Endometrium (tissue), 2 donors: Measurements from ENCODE around the gene SIRPB1.
"Not testable (repeated sequence)": the region's sequence is repeated elsewhere in the genome, so short reads cannot be mapped to it uniquely, and the experiment has no call there.

Source experiments
- FAIRE-seq: peaks from 2 replicates; lab custom pipeline; 2012; peaks lifted over from hg19 to GRCh38; lab: Jason Lieb, UNC
- donor health status: control.
- donor health status: control.

Gene SIRPB1

DNA sequence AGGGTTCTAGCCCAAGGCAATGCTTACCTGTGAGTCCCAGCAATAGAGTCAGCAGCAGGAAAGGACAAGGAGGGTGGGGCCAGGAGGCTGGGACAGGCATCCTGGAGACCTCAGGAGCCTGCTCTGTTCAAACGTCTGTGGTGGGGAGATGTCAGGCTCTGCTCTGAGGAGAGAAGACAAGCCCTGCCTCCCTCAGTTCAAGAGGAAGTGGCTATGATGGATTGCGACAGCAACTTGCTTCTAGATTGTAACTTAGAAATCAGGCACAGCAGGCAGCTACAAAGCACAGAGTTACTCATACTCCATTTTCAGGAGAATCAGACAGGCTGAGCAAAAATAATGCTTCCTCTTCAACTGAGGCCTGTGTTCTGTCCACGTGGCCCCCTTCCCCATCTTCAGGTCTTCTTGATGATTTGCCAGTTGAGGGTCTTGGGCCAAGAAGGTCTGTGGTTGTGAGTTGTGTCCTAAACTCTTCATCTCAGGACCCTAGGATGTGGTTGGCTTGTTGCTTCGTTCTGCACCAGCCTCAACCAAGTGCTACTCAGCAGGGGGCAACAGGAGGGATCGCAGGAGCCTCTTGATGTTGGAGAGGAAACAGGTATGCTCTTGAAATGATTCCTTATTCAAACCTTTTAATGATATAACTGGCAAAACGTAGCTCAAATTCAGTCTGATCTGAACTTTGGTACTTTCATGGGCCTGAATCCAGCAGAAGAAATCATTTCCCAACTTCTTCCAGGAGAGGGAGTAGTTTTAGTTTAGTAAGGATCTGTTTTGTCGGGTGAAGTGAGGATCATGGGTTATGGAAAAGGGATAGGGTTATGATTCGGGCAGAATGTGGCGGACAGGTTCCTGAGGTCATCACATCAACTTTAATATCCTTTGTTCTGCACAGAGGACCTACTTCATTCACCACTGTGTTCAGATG, 31.0 kb downstream of the SIRPB1 start:
- no peak for FAIRE-seq

DNA sequence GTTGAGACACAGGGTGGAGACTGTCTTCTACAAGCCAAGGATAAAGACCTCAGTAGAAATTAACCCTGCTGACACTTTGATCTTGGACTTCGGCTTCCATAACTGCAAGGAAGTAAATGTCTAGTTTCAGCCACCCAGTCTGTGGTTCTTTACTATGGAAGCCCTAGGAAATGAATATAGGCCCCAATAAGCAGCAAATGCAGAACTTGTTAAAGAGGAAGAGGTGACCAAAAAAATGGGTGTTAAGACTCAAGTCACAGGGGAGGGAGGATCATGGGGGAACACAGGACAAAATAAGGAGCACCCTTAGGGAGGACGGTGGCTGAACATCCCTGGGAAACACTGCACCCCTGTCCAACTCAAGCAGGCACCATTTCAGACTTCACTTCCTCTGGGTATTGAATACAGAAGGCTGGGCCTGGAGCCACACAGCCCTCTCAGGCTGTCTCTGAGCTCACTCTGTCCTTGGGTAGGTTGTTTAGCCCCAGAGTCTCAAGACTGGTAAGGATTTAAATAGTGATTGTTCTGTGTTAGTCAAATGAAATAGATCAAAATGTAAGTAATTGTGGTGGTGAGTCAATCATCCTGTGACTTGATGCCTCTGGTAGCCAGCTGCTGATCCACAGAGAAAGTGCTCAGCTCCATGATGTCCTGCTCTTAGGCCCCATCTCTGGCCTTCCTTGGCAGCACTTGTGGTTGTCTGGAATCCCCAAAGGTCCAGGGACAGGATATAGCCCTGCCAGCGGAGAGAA, 31.9 kb downstream of the SIRPB1 start:
- no peak for FAIRE-seq

DNA sequence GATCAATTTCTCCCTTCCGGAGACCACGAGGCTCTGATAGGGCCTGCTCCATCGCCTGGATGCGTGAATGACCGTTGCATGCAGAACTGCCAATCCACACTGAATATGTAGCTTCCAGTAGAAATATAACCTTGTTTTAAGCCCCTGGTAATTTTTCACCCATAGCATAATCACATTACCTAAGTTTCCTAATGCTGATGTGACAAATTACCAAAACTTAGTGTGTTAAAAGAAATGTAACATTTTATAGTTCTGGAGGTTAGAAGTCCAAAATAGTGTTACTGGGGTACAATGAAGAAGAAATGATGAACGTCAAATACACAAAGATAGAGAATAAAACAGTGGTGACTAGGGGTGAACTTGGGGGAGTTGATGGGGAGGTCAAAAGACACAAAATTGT, 40.3 kb downstream of the SIRPB1 start:
- no peak for FAIRE-seq

DNA sequence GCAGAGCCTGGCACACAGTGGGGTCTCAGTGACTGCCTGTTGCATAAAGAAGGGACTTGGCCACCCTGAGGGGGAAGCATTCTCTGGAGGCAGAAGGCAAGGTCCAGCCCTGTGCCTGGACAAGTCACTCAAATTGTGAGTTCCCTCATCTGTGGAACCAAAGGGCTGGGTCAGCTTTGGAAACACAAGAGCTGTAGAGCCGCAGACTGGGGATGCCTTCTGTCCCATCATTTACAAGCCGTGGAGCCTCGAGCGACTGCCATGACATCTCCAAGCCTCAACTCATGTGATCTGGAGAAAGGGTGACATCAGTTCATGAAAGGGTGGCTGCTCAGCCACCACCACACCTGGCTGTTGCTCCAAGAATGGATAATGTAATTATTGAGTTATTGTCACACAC, 41.9 kb downstream of the SIRPB1 start:
- FAIRE-seq: no peak

DNA sequence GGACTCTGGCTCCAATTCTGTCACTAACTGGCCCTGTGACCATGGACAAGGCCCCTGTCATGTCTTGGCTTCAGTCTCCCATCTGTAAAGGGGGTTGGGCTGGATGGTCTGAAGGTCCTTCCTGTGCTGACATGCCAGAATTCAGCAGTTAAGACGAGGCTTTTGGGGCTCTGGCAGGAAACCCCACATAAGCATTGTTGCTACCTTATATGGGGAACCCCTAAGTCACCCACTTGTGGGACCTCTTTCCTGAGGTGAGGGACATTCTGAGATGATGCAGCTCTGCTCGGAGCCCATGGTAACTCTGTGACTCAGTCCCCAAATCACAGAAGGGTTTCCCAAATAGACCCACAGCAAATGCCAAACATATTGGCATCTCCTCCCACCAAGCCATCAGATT, 42.5 kb downstream of the SIRPB1 start:
- not testable (repeated sequence) for FAIRE-seq

DNA sequence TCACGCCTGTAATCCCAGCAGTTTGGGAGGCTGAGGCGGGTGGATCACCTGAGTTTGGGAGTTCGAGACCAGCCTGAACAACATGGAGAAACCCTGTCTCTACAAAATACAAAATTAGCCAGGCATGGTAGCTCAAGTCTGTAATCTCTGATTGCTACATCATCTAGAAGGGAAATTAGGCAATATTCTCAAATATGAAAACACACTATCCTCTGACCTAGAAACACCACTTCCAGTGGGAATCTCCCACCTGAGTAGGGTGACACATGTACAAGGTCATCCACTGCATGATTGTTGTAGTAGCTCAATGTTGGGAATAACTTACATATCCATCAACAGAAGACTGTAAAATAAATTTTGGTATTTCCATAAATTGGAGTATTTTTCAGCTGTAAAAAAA, 43.2 kb downstream of the SIRPB1 start:
- no peak for FAIRE-seq

DNA sequence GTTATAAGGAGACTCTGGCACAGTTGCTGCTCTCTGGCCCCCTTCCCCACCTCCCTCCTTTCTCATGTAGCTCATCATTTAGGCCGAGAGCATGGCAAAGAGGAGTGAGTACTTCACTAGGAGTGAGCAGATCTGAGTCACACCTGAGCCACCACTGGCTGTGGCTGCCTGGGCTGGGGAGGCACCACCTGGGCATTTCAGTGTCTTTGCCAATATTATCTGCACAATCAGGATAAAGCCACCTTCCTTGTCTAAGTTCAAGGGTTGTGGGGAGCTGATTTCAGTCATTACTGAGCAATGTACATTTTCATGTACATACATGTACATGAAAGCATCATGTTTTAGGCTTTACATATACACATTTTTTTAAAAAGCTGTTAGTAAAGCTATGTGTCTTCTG, 43.8 kb downstream of the SIRPB1 start:
- FAIRE-seq: not testable (repeated sequence)

DNA sequence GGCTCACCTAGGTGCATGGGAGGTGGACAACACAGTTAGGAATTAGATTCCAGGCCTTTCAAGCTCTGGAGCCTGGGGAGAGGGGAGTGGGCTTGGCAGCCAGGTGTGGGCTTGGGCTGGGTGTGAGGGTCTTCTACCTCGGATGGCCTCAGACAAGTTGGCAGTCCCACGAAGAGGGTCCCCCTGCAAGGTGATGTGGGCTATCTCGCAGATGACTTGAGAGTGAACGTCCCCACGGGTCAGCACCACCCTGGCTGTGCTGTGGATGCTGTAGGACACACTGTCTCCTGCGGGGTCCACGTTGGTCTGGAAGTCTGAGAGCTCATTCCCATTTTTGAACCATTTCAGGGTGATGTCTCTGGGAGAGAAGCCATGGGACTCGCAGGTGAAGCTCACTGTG, 48.2 kb downstream of the SIRPB1 start:
- not testable (repeated sequence) for FAIRE-seq
